HG03045 (cell line): ENCODE results near the gene PARP1.

Source experiments
- ATAC-seq: cut with Tn5 transposase; IDR thresholded peaks from one replicate; pipeline ENCODE4 v1.9.1; 2021; ENCODE audit warnings: mild to moderate bottlenecking, moderate library complexity; ENCODE audit not compliant: unreplicated experiment

PARP1 gene

DNA sequence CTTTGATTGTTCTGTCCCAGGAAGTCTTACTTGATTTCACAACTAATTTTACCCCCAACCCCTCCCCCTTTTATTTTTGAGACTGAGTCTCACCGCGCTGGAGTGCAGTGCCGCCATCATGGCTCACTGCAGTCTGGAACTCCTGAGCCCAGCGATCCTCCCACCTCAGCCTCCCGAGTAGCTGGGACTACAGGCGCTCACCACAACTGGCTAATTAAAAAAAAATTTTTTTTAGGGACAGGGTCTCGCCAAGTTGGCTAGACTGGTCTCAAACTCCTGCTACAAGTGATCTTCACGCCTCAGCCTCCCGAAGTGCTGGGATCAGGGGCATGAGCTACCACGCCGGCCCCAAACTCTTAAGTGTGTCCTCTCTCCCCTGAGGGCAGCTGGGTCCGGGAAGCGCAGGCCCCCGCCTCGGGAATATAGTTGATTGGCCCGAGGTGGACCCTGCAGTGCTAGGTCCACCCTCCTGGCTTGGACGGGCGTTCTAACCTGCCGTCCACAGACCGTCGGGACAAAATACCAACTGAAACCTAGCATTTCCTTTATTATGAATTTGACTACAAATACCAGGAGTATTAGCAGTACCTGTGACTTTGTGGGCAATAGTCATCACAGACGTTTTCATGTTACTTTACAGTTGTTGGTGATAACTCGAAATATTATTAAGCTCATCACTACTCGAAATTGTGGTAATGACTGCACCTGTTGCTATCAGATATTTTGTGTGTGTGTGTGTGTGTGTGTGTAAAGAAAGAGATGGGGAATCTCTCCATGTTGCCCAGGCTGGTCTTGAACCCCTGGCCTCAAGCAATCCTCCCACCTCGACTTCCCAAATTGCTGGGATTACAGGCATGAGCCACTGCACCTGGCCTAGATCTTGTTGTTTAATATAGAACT is 642 bp upstream of the PARP1 start:
- ATAC-seq, result no peak

GRCh38 chr1:226407199-226407496 is 745 bp downstream of the PARP1 start:
- no peak for ATAC-seq

- ATAC-seq, result no peak
Measured at GRCh38 chr1:226406401-226406881, 1.5 kb downstream of the PARP1 start.

- no peak for ATAC-seq
Measured at GRCh38 chr1:226405411-226405988, 2.4 kb downstream of the PARP1 start.

DNA sequence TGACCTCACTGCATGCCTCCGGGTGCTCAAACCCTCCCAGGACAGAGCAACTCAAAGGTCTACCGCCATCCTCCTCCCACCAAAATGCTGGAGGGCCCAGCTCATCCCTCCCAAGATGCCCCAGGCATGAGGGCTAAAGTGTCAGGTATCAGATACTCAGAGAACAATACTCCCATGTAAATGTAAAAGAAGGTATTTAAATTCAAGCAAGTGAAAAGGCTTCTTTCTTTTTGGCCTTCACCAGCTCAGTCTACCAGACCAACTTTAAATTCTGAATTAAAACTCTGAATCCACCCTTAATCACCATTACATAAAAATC is 3.0 kb downstream of the PARP1 start:
- ATAC-seq, result no peak

DNA sequence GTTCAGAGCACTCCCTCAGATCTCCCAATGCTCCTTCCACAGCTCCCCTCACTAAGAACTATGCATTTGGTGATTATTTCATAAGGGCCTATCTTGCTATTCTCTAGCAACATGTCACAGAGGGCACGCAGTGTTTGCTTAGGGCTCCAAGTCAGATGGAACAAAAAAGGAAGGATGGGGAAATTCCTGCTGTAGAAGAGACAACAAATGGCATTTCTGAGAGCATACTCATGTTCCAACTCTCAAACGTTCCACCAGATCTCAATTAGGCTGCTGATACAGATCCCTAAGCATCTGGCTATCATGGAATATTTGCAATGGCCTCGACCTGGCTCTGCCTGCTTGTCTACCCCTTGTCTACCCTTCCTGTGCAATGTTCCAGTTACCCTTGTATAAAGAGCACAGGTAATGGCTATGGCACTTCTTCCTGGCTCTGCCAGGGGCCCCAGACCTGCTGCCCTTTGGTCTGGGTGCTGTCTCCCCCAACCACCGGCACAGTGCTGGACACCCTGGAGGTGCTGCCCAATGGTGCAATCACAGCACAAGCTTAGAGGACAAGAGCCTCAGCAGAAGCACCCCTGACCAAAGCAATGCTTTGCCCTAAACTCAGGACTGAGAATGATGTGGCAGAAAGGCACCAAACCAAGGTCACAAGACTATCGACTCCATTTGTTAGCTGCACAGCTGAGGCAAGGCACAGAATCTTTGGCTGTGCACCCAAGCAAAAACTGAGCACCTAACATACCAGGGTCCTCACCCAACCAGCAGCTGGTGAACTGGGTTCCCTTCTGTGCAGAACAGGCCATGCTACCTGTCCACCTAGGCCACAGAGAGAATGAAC is 3.6 kb downstream of the PARP1 start:
- ATAC-seq, result no peak

- no peak for ATAC-seq
Measured at GRCh38 chr1:226403201-226404034, 4.5 kb downstream of the PARP1 start.

- ATAC-seq, result no peak
Measured at GRCh38 chr1:226402739-226403165, 5.1 kb downstream of the PARP1 start.

DNA sequence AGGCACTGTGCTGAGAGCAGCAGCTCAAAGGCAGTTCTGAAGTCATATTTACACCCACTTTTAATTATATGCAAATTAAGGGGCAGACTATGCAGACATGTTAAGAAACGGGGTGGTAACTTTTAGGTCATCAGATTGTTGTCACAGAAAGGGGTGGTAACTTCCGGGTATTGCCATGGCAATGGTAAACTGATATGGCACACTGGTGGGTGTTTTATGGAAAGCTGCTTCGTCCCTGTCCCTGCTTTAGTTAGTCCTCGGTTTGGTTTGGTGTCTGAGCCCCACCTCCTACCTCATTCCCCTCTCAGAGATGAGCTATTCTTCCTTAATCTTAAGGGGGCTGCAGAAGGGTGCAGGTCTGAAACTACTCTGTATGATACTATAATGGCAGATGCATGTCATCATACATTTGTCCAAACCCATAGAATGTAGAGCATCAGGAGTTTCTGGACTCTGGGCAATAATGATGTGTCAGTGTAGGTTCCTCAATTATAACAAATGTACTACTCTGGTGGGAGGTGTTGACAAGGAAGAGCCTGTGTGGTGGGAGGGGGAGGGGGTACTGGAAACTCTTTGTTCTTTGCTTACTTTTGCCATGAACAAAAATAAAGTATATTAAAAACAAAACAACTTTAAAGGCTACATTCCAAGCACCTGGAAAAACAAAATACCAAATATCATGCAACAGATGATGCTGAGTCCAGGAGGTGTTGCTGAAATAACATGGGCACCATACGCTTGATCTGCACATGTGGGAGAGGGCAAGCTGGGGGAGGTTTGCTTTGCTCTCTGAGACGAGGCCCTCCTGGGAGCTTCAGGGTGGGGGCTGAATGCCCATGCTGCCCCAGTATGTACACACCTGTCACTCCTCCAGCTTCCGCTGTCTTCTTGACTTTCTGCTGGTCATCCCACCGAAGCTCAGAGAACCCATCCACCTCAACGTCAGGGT is 6.3 kb downstream of the PARP1 start:
- ATAC-seq, result no peak

DNA sequence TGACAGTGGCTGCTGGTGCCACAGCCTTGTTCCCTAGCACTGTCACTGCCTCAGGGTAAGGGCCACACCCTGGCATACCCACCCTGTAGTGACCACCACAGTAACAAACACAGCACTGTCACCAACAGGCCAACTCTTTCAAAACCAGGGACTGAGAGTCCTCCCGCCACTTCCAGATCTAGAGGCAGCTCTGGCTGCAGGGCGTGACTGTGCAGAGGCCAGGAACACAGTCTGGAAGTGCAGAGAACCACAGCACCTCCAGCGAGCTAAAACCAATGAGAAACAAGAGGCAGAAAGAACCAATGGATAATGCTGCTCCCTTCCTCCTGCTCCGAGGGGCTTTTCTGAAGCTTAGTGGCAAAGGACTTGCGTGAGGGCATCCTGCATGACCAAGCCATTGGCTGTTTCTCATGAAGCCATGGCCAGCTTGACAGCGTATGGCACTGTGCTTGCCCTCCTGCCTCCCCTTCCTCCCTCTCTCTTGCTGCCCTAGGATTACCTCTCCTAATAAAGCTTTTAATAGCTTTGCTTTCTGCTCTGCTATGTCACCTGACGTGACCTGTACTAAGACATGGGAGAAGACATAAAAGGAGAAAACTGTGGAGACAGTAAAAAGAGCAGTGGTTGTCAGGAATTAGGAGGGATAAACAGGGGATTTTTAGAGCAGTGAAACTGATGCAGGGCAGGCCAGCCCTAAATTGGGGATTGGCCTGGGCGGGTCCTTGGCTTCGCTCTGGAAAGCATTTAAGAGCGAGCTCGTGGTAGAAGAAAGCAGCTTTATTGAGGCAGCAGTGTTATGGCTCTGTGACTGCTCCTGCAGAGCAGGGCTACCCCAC is 7.2 kb downstream of the PARP1 start:
- ATAC-seq, result no peak

DNA sequence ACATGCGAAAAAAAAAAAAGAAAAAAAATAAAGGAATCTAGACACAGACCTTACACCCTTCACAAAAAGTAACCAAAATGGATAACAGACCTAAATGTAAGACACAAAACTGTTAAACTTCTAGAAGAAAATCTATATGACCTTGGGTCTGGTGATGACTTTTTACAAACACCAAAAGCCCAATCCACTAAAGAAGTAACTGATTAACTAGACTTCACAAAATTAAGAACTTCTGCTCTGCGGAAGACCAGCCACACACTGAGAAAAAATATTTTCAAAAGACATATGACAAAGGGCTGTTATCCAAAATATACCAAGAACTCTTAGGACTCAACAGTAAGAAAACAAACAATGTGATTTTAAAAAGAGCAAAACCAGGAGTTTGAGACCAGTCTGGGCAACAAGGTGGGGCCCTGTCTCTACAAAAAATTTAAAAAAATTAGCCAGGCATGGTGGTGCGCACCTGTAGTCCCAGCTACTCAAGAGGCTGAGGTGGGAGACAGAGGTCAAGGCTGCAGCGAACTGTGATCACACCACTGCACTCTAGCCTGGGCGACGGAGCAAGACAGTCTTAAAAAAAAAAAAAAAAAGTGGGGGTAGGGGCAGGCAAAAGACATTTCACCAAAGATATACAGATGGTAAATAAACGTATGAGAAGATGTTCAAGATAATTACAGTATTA is 9.8 kb downstream of the PARP1 start:
- no peak for ATAC-seq

DNA sequence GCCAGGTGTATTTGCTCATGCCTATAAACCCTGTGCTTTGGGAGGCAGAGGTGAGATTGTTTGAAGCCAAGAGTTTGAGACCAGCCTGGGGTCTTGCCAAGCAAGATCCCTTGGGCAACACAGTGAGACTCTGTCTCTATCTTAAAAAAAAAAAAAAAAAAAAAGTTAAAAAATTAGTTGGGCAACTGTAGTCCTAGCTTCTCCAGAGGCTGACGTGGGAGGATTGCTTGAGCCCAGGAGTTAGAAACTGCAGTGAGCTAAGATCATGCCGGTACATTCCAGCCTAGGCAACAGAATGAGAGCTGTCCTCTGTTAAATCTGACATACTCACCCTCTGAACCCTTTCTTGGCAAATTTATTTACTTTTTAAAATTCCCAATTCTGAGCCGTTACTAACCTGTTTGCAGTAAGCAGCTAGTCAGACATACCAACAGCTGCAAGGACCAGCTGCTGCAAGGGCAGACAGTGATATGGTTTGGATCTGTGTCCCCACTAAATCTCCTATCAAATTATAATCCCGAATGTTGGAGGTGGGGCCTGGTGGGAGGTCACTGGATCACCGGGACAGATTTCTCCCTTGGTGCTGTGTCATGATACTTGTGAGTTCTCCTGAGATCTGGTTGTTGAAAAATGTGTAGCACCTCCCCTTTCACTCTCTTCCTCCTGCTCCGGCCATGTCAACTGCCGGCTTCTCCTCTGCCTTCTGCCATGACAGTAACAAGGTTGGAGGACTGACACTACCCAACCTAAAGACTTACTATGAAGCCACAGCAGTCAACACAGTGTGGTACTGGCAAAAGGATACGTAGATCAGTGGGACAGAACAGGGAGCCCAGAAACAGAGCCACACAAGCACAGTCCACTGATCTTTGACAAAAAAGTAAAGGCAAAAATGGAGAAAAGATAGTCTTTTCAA is 10.6 kb downstream of the PARP1 start:
- ATAC-seq, result no peak

DNA sequence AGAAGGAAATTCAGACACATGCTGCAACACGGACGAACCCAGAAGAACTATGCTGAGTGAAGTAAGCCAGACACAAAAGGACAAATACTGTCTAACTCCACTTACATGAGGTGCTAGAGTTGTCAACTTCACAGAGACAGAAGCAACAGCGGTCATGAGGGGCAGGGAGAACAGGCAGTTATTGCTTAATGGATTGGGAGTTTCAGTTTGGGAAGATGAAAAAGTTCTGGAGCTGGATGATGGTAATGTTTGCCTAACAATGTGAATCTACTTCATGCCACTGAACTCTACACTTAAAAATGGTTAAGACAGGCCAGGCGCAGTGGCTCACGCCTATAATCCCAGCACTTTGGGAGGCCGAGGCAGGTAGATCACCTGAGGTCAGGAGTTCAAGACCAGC is 12.1 kb downstream of the PARP1 start:
- ATAC-seq, result no peak

GRCh38 chr1:226394462-226394861 is 13.4 kb downstream of the PARP1 start:
- no peak for ATAC-seq

GRCh38 chr1:226390681-226391080 is 17.2 kb downstream of the PARP1 start:
- no peak for ATAC-seq

GRCh38 chr1:226388131-226388530 is 19.8 kb downstream of the PARP1 start:
- ATAC-seq, result no peak

DNA sequence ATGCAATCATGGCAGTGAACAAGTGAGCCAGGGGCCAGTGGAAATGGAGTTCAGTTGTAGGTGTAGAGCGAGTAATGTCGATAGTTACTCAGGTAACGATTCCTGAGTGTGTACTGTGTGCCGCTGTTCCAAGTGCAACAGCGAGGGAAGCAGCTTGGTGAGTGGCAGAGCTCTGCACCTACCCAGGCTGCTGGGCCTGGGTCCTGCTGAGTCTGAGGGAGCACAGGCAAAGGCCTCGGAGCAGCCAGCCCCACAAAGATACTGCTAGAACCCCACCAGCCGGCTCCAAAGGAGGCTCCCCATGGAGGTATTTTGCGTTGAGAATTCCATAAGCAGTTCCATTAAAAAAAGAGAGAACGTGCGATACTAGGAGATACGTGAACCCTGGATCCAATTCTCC is 23.2 kb downstream of the PARP1 start:
- ATAC-seq, result no peak
